GM10266 (cell line): ENCODE measurements around the gene PKDCC.

Experiments
- DNase-seq: peaks from one replicate; pipeline ENCODE4 v3.0.0; 2012; ENCODE audit errors: extremely low spot score
- TF ChIP-seq, protein P1 (sequence below): IDR thresholded peaks from 2 replicates; pipeline ENCODE4 v1.5.1; 2012; ENCODE audit warnings: mild to moderate bottlenecking, low read depth; ENCODE audit not compliant: control insufficient read depth, insufficient read depth; ENCODE audit errors: missing control alignments

PKDCC gene

GRCh38 chr2:42055573-42056514 lies 8.0 kb downstream of the PKDCC start:
- DNase-seq, result no peak
- TF ChIP-seq, protein P1, sequence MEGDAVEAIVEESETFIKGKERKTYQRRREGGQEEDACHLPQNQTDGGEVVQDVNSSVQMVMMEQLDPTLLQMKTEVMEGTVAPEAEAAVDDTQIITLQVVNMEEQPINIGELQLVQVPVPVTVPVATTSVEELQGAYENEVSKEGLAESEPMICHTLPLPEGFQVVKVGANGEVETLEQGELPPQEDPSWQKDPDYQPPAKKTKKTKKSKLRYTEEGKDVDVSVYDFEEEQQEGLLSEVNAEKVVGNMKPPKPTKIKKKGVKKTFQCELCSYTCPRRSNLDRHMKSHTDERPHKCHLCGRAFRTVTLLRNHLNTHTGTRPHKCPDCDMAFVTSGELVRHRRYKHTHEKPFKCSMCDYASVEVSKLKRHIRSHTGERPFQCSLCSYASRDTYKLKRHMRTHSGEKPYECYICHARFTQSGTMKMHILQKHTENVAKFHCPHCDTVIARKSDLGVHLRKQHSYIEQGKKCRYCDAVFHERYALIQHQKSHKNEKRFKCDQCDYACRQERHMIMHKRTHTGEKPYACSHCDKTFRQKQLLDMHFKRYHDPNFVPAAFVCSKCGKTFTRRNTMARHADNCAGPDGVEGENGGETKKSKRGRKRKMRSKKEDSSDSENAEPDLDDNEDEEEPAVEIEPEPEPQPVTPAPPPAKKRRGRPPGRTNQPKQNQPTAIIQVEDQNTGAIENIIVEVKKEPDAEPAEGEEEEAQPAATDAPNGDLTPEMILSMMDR, result no peak

DNA sequence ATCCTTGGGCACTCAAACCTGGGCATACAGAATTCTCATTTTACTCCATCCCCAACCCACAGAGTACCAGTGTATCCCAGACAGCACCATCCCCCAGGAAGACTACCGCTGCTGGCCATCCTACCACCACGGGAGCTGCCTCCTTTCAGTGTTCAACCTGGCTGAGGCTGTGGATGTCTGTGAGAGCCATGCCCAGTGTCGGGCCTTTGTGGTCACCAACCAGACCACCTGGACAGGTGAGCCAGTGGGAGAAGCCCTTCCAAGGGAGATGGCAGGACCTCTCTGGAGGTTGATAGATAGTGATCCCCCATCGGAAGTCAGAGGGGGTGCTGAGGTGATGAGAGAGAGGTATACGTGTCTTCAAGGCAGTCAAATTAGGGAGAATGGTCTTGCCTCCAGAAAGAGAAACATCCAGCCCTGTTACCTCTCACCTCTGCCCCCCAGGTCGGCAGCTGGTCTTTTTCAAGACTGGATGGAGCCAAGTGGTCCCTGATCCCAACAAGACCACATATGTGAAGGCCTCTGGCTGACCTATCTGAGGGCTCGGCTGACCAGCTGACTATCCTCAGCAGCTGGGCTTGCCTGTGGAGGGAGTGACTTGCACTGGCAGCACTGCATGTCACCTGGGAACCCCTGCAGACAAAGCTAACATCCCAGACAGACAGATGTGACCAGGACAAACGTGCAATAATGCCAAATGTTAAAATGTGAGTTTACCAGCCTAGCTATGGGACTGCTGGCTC lies 9.5 kb downstream of the PKDCC start:
- DNase-seq, result no peak
- TF ChIP-seq, protein P1, result no peak

DNA sequence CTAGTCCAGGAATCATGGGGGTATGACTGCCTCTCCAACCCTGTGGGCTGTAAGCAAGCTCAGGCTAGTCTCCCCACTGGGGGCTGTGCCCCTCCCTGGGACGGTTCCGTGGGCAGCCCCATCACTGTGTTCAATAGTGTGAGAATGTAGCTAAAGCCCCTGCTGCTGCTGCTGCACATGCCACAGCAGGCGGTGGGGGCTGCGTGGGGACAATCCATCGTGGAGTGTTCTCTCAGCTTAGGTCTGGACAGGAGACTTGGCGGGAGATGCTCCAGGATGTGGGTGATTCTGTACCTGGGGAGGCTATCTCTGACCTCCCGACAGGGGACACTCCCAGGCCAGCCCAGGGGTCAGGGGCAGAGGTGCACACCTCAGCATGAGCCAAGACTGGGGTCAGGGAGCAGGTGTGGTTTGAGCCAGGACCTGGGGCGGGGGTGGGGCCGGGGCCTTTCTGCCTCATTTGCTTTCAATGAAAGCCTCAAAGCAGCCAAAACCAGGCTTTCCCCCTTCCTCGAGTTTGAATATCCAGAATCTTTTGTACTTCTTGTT lies 10.2 kb downstream of the PKDCC start:
- DNase-seq, result no peak
- TF ChIP-seq, protein P1, result no peak

- DNase-seq, result no peak
- TF ChIP-seq, protein P1, result no peak
Observed at GRCh38 chr2:42059261-42059898, 11.6 kb downstream of the PKDCC start.

GRCh38 chr2:42060028-42060427 lies 12.2 kb downstream of the PKDCC start:
- DNase-seq, result no peak
- TF ChIP-seq, protein P1, result peak; percentile 14

DNA sequence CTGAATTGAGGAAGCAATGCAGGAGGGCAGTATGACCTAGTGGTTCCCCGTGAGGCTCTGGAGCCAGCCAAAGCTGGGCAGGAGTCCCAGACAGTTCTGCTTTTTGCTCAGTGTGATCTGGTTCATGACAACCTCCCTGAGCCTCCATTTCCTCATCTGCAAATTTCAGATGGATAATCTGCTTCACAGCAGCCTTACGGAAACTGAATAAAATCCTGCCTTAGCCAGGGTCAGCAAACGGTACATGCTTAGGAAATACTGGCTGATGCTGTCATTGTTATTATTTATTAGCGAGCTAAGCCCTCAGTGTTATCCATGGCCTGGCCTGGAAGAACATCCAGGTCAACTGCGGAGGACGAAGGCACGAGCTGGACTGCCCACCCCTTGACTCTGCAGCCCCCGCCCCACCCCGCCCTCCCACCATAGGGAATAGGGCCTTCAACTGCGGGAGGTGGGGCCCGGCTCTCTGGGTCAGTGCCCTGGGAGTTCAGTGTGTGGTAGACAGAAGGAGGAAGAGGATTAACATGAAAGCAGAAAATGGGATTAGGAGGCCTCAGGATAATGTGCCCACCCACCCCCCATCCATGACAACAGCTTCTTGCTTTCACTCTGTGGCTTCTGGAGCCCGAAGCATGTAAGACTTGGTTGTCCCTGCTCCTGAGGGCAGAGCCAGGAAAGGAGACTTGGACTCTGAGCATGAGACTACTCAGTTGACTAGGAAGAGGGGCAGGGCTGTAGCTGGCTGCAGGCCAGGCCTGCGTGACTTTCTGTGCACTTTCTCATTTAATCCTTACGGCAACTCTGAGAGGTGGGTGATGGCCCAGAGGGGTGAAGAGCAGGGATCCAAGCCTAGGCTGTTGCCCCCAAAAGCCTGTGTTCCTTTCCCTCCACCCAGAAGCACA lies 13.1 kb downstream of the PKDCC start:
- no peak for DNase-seq
- TF ChIP-seq, protein P1, result no peak
